CD4-positive, alpha-beta T cell treated with Interleukin-2 at 100 ng/mL for 4 hours (primary cell): Measurements from ENCODE around the gene ADPRM.
A peak's percentile ranks its signal among the peaks of the same experiment; 100 is the strongest.
"Not testable (repeated sequence)": the region's sequence is repeated elsewhere in the genome, so short reads cannot be mapped to it uniquely, and the experiment has no call there.

Experiments used
- DNase-seq: peaks from one replicate; pipeline ENCODE4 v3.0.0-alpha.2; 2020; ENCODE audit warnings: low spot score

The ADPRM gene, protein sequence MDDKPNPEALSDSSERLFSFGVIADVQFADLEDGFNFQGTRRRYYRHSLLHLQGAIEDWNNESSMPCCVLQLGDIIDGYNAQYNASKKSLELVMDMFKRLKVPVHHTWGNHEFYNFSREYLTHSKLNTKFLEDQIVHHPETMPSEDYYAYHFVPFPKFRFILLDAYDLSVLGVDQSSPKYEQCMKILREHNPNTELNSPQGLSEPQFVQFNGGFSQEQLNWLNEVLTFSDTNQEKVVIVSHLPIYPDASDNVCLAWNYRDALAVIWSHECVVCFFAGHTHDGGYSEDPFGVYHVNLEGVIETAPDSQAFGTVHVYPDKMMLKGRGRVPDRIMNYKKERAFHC

GRCh38 chr17:10697092-10698081 lies at the start of gene ADPRM, which contains the start of gene SCO1:
TSS of gene ADPRM (plus strand) at chr17:10697594. CDS start at chr17:10704927, 7,333 bp downstream.
TSS of gene SCO1 (minus strand) at chr17:10697533. CDS start at chr17:10697507, 26 bp downstream.
- peak; percentile 90 for DNase-seq

- no peak for DNase-seq
Measured at GRCh38 chr17:10648381-10648780, 49.0 kb upstream of the ADPRM start.

- DNase-seq: no peak
Measured at GRCh38 chr17:10648956-10649355, 48.4 kb upstream of the ADPRM start.

DNA sequence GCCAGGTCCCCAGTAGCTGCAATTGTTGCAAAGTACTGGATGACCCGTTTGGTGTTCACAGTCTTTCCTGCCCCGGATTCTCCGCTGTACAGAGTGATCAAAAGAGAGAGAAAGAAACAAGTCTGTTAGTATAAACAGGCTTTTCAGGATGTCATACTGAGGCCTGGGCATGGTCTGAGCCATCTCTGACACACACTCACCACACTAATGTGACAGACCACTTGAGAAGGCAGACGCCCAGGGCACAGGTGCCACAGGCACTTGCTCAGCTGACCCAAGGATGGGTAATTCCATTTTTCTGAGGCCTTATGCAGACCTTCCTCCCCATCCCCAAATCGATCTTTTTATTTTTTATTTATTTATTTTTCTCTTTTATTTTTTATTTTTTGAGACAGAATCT lies 47.8 kb upstream of the ADPRM start:
- DNase-seq: no peak

DNA sequence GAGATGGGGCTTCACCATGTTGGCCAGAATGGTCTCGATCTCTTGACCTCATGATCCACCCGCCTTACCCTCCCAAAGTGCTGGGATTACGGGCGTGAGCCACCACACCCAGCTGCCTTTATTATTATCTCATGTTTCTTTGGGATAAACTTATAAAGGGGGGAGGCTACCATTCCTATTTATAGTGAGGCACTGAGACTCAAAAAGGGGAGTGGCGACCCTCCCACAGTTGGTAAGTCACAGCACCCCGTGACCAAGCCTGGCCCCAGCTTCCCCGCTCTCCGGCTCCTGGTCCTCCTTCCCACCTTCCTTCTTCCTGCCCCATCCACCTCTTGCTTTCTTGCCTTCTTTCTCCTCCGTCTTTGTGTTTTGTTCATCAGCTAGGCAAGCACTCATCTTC lies 45.5 kb upstream of the ADPRM start:
- no peak for DNase-seq

GRCh38 chr17:10652984-10653659 lies 44.3 kb upstream of the ADPRM start:
- no peak for DNase-seq

- no peak for DNase-seq
Measured at GRCh38 chr17:10653987-10654386, 43.4 kb upstream of the ADPRM start.

- no peak for DNase-seq
Measured at GRCh38 chr17:10657148-10657547, 40.2 kb upstream of the ADPRM start, which contains the start of gene MYH3. TSS of gene MYH3 (minus strand) at chr17:10657309. CDS start at chr17:10655064, 2,245 bp downstream.

DNA sequence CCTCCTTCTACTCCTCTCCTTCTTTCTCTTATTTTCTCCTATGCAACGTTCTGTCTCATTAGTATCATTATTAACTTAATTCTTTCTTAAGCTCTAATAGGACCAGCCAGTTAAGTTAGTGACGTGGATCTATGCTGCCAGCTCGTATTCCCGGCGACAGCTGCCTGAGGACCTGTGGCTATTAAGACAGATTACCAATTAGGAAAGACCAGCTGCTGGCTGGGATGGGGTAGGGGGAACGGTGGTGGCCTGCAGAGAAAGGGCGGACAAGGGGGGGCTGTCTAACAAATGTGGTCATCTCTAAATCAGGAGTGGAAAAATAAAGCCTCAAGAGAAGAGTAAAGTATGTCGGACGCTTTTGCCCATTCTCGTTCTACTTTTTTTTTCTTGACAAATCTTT lies 39.5 kb upstream of the ADPRM start:
- no peak for DNase-seq

DNA sequence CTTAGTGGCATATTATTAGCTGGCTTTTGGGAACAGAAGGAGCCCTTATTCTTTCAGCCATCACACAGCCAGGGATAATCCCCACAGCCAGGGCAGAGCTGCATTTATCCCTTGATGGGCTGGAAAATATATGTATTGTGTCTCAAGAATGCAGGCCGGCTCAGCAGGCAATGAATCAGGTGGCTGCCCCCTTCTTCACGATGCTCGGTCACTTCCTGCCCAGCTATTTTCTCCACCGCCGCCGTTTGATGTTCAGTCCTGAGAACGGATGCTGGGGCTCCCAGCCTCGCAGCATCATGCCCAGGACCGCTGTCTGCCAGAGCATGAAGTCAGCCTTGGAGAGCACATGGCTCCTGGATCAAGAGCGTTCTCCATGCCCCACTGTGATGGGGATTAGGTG lies 36.0 kb upstream of the ADPRM start:
- DNase-seq: no peak

GRCh38 chr17:10663231-10663630 lies 34.2 kb upstream of the ADPRM start:
- DNase-seq: no peak

DNA sequence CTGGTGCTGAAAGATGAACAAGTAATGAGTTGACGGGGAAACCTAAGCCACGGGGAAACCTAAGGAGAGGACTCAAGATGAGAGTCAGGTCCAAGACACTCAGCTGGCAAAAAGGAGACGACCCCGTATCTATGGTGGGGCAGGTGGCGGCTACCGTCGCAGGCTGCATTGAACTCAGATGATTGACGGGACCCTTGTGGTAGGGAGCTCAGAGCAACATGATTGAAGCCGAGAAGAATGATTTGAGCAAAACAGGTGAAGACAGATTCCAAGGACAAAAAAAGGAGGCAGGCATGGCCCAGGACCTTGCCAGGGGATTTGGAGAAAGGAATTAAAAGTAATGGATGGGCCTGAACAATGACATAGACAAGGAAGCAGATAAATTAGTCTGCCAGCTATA lies 32.8 kb upstream of the ADPRM start:
- DNase-seq: no peak

DNA sequence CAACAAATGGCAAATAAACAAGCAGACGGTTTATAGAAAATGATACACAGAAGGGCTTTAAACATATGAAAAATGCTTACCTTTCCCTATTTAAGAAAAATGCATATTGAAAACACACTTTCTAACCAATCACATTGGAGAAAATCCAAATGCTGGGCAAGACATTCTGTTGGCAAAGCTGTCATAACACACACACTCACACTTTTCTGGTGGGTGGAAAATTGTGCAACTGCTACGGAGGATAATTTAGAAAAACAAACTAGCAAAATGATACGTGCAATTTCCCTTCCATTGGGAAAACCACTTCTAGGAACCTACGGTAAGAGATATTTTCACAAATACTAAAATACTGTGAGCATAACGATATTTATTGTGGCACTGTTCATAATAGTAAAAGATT lies 30.5 kb upstream of the ADPRM start:
- no peak for DNase-seq

DNA sequence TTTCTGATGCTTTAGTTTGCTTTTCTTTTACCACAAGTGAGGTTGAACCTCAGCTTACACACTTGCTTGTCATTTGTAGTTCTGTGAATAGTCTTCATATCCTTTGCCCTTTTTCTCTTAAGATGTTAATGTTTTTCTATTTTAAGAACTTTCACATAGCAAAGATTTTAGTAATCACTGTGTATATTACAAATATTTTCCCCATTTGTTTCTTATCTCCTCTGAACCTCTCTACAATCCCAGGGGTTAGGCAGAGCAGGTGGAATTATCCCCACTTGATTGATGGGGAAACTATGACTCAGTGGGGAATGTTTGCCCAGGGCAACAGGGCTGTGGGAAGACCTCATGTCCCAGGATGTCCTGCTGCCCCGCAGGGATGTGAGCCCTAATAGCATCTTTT lies 28.6 kb upstream of the ADPRM start:
- DNase-seq: no peak

GRCh38 chr17:10673312-10673711 lies 24.1 kb upstream of the ADPRM start:
- no peak for DNase-seq

DNA sequence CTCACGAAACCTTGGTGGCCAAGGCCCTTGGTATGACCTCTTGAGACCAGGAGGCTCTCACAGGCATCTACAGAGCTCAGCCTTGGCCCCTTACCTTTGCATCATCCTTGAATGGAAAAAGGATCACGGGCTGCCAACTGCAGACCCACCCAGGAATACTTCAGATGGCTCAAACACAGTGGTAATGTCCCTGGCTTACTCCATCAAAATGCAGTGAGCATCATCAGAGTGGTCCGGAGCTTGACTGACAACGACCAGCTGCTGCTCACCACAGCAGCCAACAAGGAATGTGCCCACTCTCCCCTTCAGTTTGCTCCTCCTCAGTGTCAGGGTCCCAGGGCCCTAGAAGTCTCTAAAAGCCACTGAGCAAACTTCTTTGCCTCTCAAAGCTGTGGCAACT lies 22.7 kb upstream of the ADPRM start:
- no peak for DNase-seq

DNA sequence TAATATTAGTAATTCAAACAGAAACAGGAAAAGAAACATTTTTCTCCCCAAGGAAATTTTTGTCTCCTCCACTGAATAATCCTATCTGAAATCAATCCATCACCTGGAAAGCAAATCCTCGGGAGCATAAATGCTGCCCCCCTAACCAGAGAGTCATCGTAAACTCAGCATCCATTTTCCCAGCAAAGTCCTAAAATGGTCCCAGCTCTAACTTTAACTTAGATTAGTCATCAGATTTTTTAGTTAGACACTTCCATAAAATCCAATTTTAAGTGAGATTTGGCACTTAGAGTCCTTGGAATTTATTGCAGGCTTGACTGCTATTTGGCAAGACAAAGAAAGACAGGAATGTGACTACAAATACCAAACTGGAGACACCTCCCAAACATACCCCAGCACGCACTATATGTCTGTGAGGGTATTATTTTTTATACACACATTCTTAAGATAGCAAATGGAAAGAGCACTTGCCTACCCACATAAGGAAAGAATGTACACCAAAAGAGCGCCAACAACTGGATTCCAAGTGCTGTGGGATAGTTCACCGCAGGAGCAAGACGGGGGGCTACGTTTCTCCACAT lies 15.4 kb upstream of the ADPRM start:
- no peak for DNase-seq

DNA sequence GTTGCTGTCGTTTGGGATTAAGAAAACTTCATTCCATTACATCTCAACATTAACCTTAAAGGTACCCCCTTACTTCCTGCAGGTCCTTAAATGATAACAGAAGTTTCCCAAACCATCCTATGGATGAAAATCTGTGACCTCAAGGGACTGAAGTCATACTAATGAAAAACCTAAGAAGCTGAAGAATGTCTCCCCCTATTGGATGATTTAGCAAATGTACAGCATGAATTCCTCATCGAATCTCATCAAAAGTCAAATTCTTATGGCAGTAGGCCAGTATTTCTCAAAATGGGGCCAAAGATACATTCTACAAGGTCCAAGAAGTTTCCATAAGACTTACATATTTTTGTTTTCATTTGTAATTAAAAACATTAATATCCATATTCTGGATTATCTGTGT lies 13.5 kb upstream of the ADPRM start:
- no peak for DNase-seq

DNA sequence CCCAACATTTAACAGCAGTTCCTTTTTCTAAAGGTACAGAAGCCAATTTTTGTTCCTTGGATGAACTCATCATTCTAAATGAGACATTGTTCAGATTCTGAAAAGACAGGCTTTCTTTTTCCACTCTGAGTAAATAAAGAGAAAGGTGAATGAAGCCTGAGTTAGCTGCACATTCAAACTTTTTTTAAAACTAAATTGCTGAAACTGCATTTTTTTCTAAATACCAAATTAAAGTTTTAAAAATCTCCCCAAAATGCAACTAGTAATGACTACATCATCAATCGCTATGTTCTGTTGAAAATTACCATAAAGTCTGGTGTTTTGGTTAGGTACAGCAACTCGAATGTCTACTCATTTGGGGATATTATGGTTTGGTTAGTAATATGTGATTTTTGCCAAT lies 9.9 kb upstream of the ADPRM start:
- DNase-seq: no peak

GRCh38 chr17:10695875-10696407 lies 1.5 kb upstream of the ADPRM start:
- not testable (repeated sequence) for DNase-seq

DNA sequence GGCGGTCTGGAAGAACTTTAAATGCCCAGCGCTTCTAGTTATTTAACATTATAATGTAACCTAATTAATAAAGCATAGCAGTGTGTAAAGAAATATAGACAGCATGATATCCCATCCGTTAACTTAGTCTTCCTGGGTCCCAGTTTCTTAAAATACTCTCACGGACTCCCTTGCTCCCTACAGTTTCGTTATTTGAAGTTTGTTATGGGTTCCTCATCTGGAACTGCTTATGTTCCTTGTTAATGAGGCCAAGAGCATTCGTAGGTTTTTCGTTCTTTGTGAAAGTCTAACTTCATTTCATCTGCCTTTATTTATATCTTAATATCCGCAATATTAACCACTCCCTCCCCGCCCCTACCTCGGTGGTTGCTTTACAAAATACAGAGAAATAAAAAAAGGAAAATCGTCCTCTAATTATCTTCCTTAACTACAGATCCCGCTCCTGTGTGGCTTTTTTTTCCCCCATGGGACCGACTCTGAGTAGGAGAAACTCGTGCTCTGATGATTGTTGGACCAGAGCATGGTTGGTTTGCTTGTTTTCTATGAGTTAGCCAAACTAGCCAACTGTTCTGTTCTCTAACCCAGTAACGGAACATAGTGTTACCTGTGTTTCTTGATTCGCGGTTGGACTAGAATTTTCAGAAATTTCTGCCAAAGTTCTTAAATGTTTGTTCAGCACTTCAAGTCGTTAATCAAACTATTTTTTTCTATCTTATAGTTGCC lies 863 bp downstream of the ADPRM start:
- DNase-seq: no peak
